Measurements from ENCODE around the gene HSBP1L1.

The HSBP1L1 gene

DNA sequence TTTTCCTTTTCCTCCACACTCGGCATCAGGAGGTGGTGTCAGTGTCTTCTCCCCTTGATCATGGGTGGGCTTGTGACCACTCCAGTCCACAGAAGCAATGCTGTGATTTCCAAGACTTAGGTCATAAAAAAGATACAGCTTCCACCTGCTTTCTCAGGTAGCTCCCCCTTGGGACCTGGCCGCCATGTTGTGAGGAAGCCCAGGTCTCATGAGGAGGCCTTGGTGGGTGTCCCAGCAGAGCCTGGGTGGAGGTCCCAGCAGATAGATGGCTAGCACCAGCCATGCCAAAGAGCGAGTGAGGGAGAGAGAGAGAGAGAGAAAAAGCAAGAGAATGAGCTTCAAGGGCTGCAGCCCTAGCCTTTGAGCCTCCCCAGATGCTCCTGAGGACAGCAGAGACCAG lies 28.9 kb upstream of the HSBP1L1 start:
- TF ChIP-seq, protein P1, sequence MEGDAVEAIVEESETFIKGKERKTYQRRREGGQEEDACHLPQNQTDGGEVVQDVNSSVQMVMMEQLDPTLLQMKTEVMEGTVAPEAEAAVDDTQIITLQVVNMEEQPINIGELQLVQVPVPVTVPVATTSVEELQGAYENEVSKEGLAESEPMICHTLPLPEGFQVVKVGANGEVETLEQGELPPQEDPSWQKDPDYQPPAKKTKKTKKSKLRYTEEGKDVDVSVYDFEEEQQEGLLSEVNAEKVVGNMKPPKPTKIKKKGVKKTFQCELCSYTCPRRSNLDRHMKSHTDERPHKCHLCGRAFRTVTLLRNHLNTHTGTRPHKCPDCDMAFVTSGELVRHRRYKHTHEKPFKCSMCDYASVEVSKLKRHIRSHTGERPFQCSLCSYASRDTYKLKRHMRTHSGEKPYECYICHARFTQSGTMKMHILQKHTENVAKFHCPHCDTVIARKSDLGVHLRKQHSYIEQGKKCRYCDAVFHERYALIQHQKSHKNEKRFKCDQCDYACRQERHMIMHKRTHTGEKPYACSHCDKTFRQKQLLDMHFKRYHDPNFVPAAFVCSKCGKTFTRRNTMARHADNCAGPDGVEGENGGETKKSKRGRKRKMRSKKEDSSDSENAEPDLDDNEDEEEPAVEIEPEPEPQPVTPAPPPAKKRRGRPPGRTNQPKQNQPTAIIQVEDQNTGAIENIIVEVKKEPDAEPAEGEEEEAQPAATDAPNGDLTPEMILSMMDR (IDR thresholded peaks at IDR 0.05; ENCODE audit: low read depth, low read length, missing control alignments): no peak
- no peak for DNase-seq (ENCODE audit: extremely low read depth, low read depth)
- no peak overlapping the region for H3K4me3 ChIP-seq (replicated peaks; ENCODE audit: low read depth, low read length)

DNA sequence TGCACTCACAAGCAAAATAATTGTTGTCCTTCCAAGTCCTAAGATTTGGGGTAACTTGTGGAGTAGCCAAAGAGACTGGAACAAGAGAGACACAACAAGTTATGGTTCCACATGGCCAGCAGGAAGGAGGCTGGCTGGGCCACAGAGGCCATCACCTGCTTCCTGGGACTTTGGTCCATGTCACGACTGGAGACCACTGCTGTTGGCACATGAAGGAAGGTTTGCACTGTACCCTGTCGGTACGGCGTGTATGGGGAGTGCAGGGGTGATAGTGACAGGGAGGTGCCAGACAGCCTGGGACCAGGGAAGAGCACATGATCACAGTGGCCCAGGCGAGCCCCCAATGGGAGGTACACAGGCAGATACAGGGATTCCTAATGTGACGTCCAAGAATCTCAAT lies 28.5 kb upstream of the HSBP1L1 start:
- TF ChIP-seq, protein P1 (IDR thresholded peaks at IDR 0.05; ENCODE audit: low read depth, low read length, missing control alignments): no peak
- no peak overlapping the region for H3K4me3 ChIP-seq (replicated peaks; ENCODE audit: low read depth, low read length)
- DNase-seq (ENCODE audit: extremely low read depth, low read depth): no peak

DNA sequence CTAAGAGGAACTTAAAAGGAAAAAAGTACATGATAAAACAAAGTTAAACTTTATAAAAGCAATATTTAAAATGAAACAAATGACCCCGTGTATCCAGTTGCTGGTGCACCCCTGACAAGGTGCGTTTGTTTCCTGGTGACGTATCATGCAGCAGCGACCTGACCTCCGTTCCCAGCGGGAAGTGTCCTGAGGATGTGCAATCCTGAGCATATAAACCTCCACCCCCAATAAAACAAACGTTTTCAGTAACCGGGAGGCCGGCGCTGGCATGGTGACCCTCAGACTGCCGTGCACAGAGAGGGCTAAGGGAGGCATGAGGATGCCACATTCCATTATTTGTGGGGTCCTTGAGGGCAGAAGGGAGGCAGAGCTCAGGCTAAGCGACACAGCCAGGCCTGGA lies 27.8 kb upstream of the HSBP1L1 start:
- no peak for DNase-seq (ENCODE audit: extremely low read depth, low read depth)
- no peak overlapping the region for H3K4me3 ChIP-seq (replicated peaks; ENCODE audit: low read depth, low read length)
- TF ChIP-seq, protein P1 (IDR thresholded peaks at IDR 0.05; ENCODE audit: low read depth, low read length, missing control alignments): no peak

DNA sequence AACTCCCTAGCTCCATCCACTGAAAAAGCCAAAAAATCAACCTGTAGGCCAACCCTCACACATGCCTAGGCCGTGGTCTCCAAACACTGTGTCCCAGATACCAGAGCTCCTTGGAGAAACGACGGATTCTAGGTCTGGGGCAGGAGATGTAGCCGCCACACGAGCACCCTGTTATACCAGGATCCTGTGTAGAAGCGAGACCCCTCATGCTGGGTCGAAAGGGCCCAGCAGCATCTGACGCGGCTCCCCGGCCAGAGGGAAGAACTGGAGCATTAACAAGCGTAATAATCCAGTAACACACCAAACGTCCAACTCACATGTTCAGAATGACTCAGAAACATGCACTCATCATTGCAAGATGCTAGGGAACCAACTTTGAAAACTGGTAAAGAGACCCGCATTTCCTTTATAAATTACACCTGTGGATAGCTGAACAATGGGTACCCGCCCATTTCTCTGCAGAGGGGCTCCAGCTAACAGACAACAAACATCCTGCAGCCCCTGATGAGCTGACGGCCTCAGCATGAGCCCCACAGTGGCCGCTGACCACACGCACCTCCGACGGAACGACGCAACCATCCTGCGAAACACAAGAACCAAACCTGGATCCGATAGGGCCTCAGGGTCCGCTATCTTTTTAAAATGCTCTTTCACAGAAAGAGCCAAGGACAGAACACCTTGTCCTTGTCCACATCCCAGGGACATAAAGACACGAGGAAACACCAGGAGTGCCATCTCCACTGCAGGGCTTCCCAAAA lies 27.2 kb upstream of the HSBP1L1 start:
- TF ChIP-seq, protein P1 (IDR thresholded peaks at IDR 0.05; ENCODE audit: low read depth, low read length, missing control alignments): no peak
- DNase-seq (ENCODE audit: extremely low read depth, low read depth): no peak
- no peak overlapping the region for H3K4me3 ChIP-seq (replicated peaks; ENCODE audit: low read depth, low read length)

DNA sequence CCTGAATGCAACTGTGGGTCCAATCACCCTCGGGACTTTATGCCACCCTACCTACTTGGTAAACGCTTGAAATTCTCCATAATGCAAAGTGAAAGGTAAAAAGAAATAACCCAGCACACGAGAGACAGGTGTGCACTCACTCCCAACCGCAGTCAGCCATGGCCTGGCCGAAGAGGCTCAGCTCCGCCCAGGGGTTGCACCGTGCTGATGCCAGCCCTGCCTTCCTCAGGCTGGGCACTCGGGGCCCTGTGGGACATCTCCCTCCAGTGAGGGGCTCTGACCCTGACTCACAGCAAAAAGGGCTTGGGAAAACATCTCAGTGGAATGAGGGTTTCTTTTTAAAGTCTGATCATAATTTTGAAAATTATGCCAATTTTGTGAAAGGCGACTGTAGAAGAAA lies 26.2 kb upstream of the HSBP1L1 start:
- DNase-seq (ENCODE audit: extremely low read depth, low read depth): no peak
- TF ChIP-seq, protein P1 (IDR thresholded peaks at IDR 0.05; ENCODE audit: low read depth, low read length, missing control alignments): no peak
- H3K4me3 ChIP-seq (replicated peaks; ENCODE audit: low read depth, low read length): no peak overlapping the region

DNA sequence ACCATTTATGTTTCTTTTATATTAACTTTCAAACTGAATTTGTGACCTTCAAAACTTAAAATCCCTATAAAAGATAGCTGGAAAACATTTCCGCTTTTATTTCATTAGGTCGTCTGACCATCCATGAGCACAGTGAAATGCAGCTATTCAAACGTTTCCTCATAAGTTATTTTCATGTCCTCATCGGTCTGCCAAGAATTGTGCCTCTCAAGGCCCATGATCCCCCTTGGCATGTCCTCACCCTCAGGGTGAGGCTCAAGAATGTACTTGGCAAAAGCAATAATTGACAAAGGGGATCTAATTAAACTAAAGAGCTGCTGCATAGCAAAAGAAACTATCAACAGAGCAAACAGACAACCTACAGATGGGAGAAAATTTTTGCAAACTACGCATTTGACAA lies 25.3 kb upstream of the HSBP1L1 start:
- no peak overlapping the region for H3K4me3 ChIP-seq (replicated peaks; ENCODE audit: low read depth, low read length)
- no peak for DNase-seq (ENCODE audit: extremely low read depth, low read depth)
- TF ChIP-seq, protein P1 (IDR thresholded peaks at IDR 0.05; ENCODE audit: low read depth, low read length, missing control alignments): no peak

Measured in HFF-Myc (cell line).